ENCODE measurements around the gene CTDSPL2. TPM values are rescaled to one million over a fixed set of nuclear protein-coding genes. Genes with fewer than 3 reads are reported as not detected.
A peak's percentile ranks its signal among the peaks of the same experiment; 100 is the strongest.
"Not testable (repeated sequence)": the region's sequence is repeated elsewhere in the genome, so short reads cannot be mapped to it uniquely, and the experiment has no call there.

The CTDSPL2 gene
- total RNA-seq, 1 experiment from 2014 or later, result 43.5 TPM

GRCh38 chr15:44468709-44469385 lies 41.4 kb downstream of the CTDSPL2 start:
- in situ Hi-C loops (cut with HindIII; ENCODE audit: low pct_unique_long_range_greater_than_20kb, low sequenced_read_pairs), result no loop called here
- DNase-seq (ENCODE audit: low read depth), result peak; percentile 26

GRCh38 chr15:44471885-44472455 lies 44.5 kb downstream of the CTDSPL2 start:
- in situ Hi-C loops (cut with HindIII; ENCODE audit: low pct_unique_long_range_greater_than_20kb, low sequenced_read_pairs), result no loop called here
- DNase-seq (ENCODE audit: low read depth), result no peak

GRCh38 chr15:44479343-44479742 lies 51.9 kb downstream of the CTDSPL2 start:
- DNase-seq (ENCODE audit: low read depth), result no peak
- in situ Hi-C loops (cut with HindIII; ENCODE audit: low pct_unique_long_range_greater_than_20kb, low sequenced_read_pairs), result no loop called here

- in situ Hi-C loops (cut with HindIII; ENCODE audit: low pct_unique_long_range_greater_than_20kb, low sequenced_read_pairs), result no loop called here
- DNase-seq (ENCODE audit: low read depth), result peak; percentile 25
These were observed 54.7 kb downstream of the CTDSPL2 start for GRCh38 chr15:44482090-44482489.

- in situ Hi-C loops (cut with HindIII; ENCODE audit: low pct_unique_long_range_greater_than_20kb, low sequenced_read_pairs), result no loop called here
- DNase-seq (ENCODE audit: low read depth), result no peak
These were observed 58.5 kb downstream of the CTDSPL2 start for GRCh38 chr15:44485880-44486279.

GRCh38 chr15:44489464-44489863 lies 62.0 kb downstream of the CTDSPL2 start:
- in situ Hi-C loops (cut with HindIII; ENCODE audit: low pct_unique_long_range_greater_than_20kb, low sequenced_read_pairs), result no loop called here
- peak; percentile 89 for DNase-seq (ENCODE audit: low read depth)

GRCh38 chr15:44490622-44491021 lies 63.2 kb downstream of the CTDSPL2 start:
- peak; percentile 33 for DNase-seq (ENCODE audit: low read depth)

GRCh38 chr15:44492040-44492439 lies 64.6 kb downstream of the CTDSPL2 start:
- in situ Hi-C loops (cut with HindIII; ENCODE audit: low pct_unique_long_range_greater_than_20kb, low sequenced_read_pairs), result no loop called here
- DNase-seq (ENCODE audit: low read depth), result no peak

More at GRCh38 chr15:44490622-44491021, 63.2 kb downstream of the CTDSPL2 start:
- in situ Hi-C loops (cut with HindIII; ENCODE audit: low pct_unique_long_range_greater_than_20kb, low sequenced_read_pairs), result no loop called here

- in situ Hi-C loops (cut with HindIII; ENCODE audit: low pct_unique_long_range_greater_than_20kb, low sequenced_read_pairs), result no loop called here
These were observed 65.2 kb downstream of the CTDSPL2 start for GRCh38 chr15:44492672-44493071.

GRCh38 chr15:44495562-44495961 lies 68.1 kb downstream of the CTDSPL2 start:
- in situ Hi-C loops (cut with HindIII; ENCODE audit: low pct_unique_long_range_greater_than_20kb, low sequenced_read_pairs), result no loop called here

More at GRCh38 chr15:44492672-44493071, 65.2 kb downstream of the CTDSPL2 start:
- DNase-seq (ENCODE audit: low read depth), result no peak

GRCh38 chr15:44500555-44500954 lies 73.1 kb downstream of the CTDSPL2 start:
- DNase-seq (ENCODE audit: low read depth), result no peak
- in situ Hi-C loops (cut with HindIII; ENCODE audit: low pct_unique_long_range_greater_than_20kb, low sequenced_read_pairs), result no loop called here

More at GRCh38 chr15:44495562-44495961, 68.1 kb downstream of the CTDSPL2 start:
- no peak for DNase-seq (ENCODE audit: low read depth)

- peak; percentile 31 for DNase-seq (ENCODE audit: low read depth)
- in situ Hi-C loops (cut with HindIII; ENCODE audit: low pct_unique_long_range_greater_than_20kb, low sequenced_read_pairs), result no loop called here
These were observed 74.4 kb downstream of the CTDSPL2 start for GRCh38 chr15:44501768-44502366.

- no peak for DNase-seq (ENCODE audit: low read depth)
- in situ Hi-C loops (cut with HindIII; ENCODE audit: low pct_unique_long_range_greater_than_20kb, low sequenced_read_pairs), result no loop called here
These were observed 89.0 kb downstream of the CTDSPL2 start for GRCh38 chr15:44516436-44516835.

- in situ Hi-C loops (cut with HindIII; ENCODE audit: low pct_unique_long_range_greater_than_20kb, low sequenced_read_pairs), result no loop called here
These were observed 92.1 kb downstream of the CTDSPL2 start for GRCh38 chr15:44519537-44519936.

GRCh38 chr15:44525018-44525417 lies 97.6 kb downstream of the CTDSPL2 start:
- DNase-seq (ENCODE audit: low read depth), result no peak
- in situ Hi-C loops (cut with HindIII; ENCODE audit: low pct_unique_long_range_greater_than_20kb, low sequenced_read_pairs), result no loop called here

More at GRCh38 chr15:44519537-44519936, 92.1 kb downstream of the CTDSPL2 start:
- no peak for DNase-seq (ENCODE audit: low read depth)

- no peak for DNase-seq (ENCODE audit: low read depth)
- in situ Hi-C loops (cut with HindIII; ENCODE audit: low pct_unique_long_range_greater_than_20kb, low sequenced_read_pairs), result no loop called here
These were observed 99.8 kb downstream of the CTDSPL2 start for GRCh38 chr15:44527241-44527640.

GRCh38 chr15:44529864-44530604 lies 102.6 kb downstream of the CTDSPL2 start:
- in situ Hi-C loops (cut with HindIII; ENCODE audit: low pct_unique_long_range_greater_than_20kb, low sequenced_read_pairs), result no loop called here
- DNase-seq (ENCODE audit: low read depth), result no peak

- no peak for DNase-seq (ENCODE audit: low read depth)
- in situ Hi-C loops (cut with HindIII; ENCODE audit: low pct_unique_long_range_greater_than_20kb, low sequenced_read_pairs), result no loop called here
These were observed 103.2 kb downstream of the CTDSPL2 start for GRCh38 chr15:44530653-44531052.

GRCh38 chr15:44532275-44532674 lies 104.8 kb downstream of the CTDSPL2 start:
- in situ Hi-C loops (cut with HindIII; ENCODE audit: low pct_unique_long_range_greater_than_20kb, low sequenced_read_pairs); DNase-seq (ENCODE audit: low read depth): not testable (repeated sequence)

Measured in Caki2 (cell line).